GM12864 (cell line): ENCODE data around the gene MYH14.
A peak's percentile ranks its signal among the peaks of the same experiment; 100 is the strongest.
"Not testable (repeated sequence)": the region's sequence is repeated elsewhere in the genome, so short reads cannot be mapped to it uniquely, and the experiment has no call there.

Experiments
- DNase-seq: peaks from one replicate; pipeline ENCODE4 v3.0.0-alpha.2; 2011; ENCODE audit warnings: low read depth
- H3K4me3 ChIP-seq: 2 replicates; pipeline ENCODE4 v1.5.1; 2011; ENCODE audit warnings: mild to moderate bottlenecking, low read depth, low read length, control low read depth
- TF ChIP-seq, protein P1 (sequence below): IDR thresholded peaks from 2 replicates; pipeline ENCODE4 v1.5.1; 2011; ENCODE audit warnings: low read depth, mild to moderate bottlenecking, moderate library complexity, low read length, control low read depth, inconsistent platforms; ENCODE audit errors: missing control alignments

Gene MYH14

GRCh38 chr19:50331221-50331993 lies 128.0 kb downstream of the MYH14 start:
- DNase-seq, result no peak
- TF ChIP-seq, protein P1, sequence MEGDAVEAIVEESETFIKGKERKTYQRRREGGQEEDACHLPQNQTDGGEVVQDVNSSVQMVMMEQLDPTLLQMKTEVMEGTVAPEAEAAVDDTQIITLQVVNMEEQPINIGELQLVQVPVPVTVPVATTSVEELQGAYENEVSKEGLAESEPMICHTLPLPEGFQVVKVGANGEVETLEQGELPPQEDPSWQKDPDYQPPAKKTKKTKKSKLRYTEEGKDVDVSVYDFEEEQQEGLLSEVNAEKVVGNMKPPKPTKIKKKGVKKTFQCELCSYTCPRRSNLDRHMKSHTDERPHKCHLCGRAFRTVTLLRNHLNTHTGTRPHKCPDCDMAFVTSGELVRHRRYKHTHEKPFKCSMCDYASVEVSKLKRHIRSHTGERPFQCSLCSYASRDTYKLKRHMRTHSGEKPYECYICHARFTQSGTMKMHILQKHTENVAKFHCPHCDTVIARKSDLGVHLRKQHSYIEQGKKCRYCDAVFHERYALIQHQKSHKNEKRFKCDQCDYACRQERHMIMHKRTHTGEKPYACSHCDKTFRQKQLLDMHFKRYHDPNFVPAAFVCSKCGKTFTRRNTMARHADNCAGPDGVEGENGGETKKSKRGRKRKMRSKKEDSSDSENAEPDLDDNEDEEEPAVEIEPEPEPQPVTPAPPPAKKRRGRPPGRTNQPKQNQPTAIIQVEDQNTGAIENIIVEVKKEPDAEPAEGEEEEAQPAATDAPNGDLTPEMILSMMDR, result no peak
- H3K4me3 ChIP-seq, result peak overlapping the region; percentile 68

- no peak for DNase-seq
- TF ChIP-seq, protein P1, result no peak
- H3K4me3 ChIP-seq, result peak overlapping the region; percentile 68
Measured at GRCh38 chr19:50331994-50332243, 128.5 kb downstream of the MYH14 start.

DNA sequence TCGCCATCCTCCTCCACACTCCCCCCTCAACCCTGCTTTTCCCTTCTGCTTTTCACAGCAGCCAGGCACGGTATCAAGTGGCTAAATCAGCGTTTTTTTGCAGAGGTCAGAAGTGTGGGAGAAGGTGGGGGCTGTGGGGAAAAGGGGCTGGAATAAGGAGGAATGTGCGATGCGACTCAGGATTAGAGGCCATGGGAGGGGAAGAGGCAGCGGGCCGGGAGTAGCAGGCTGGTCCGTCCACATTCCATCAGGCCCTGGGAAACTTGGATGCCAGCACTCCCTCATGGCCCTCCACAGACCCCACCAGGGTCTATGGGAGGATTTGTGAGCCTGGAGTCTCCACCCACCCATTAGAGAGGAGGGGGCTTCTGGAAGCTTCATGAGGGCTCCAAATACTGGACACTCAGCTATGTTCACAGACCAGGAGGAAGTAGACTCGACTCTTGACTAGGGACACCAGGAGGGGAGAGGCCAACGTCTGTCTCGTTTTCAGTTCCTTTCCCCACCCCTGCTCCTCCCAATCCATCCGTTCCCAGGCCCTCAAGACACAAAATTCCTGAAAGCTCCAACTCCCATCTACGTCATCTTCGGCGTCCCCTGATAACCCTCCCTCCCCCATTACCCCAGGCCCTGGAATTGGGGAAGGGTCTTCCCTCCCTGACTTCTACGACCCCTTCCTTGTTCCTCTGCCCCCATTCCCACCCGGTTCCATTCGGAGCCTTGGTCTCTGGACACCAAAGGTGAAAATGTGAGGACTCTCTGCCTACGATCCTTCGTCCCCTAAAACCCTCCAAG lies 129.0 kb downstream of the MYH14 start:
- TF ChIP-seq, protein P1, result no peak
- peak overlapping the region; percentile 68 for H3K4me3 ChIP-seq
- no peak for DNase-seq

DNA sequence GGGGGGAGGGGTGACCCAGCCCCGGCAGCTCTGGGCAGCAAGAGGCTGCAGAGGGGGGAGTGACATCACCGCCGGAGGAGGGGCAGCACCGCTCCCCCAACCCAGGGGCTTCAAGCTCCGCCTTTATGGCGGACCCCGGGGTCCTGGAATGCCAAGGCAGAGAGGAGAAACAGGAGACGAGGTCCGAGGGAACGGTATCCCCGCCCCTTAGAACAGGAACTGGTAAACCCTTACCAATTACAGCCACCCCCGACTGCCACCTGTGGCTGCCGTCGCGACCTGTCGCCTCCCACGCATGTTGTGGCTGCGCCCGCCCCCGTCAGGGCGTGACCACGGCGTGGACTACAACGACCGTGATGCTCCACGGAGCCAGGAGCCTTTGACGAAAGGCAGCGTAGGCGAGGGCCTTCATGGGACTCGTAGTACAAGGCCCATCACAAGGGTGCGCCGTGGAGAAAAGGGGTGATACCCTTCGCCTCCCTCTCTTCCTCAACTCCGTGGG lies 129.9 kb downstream of the MYH14 start:
- DNase-seq, result peak; percentile 97
- TF ChIP-seq, protein P1, result no peak
- H3K4me3 ChIP-seq, result peak overlapping the region; percentile 68

DNA sequence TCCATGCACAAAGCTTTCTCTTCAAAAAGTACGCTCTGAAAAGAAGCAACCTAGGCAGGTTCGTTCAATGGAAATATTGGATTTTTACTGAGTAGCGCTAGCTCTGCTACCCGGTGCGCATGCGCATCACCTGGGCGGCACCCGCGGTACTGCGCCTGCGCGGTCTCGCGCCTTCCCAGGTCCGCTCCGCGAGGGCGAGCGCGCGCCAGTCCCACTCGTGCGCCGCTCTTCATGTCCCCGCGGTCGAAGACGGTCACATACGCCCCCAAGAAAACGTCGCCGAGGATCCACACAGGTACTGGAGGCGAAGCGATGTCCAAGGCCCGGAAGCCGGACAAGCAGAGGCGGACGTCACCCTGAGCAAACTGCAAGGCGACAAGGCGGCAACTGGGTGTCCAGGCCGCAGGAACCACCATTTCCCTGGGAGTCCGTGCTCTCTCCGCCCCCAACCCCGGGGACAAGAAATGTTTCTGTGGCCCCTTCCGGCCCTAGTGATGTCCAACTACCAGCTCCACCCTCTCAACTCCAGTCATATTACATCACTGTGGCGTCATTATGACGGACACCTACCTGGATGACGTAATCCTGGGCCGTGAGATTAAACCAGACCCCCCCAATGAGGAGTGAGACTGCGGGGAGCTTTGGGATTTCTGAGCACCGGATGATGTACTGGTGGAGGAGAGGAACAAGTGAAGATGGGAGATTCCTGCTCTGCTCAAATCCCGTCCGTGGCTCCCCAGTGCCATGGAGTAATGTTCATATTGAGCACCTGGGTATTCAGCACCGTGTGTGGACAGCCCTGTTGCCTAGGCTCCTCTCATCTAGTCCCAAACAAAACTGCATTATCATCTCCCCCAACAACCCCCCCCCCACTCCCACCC lies 130.6 kb downstream of the MYH14 start:
- H3K4me3 ChIP-seq, result peak overlapping the region; percentile 68
- TF ChIP-seq, protein P1, result no peak
- DNase-seq, result no peak

DNA sequence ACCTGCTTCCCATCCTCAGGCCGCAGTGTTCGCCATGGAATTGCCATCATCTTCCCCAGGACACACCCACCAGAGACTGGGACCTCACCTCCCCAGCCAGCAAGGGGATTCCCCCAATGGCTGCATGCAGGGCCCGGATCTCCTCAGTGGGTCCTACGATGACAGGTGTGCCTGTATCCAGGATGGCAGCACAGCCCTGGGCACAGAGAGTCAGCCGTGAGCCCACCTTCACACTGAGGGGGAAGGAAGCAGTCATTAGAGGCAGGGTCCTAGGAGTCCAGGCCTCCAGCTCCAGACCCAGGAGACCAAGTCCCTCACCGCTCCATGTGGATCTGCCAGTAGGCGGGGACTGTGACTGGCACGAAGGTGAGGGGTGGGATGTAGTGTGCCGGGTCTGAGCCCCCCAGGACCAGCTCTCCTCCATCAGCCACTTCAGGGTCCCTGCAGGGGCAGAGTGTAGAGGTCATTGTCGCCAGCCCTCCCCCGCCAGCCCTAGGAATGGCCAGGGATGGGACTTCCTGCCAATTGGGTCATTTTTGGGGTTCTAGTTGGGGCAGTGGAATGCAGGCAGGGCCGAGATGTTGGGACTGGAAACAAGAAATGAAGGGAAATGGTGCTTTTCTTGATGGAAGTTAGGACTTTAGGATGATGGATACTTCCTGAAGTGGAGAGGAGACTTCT lies 131.5 kb downstream of the MYH14 start:
- DNase-seq, result no peak
- TF ChIP-seq, protein P1, result no peak
- H3K4me3 ChIP-seq, result no peak overlapping the region

GRCh38 chr19:50337031-50337430 lies 133.6 kb downstream of the MYH14 start:
- not testable (repeated sequence) for DNase-seq, H3K4me3 ChIP-seq
